CD4-positive, alpha-beta memory T cell (primary cell): ENCODE data around the gene PIGN. TPM values are rescaled to one million over a fixed set of nuclear protein-coding genes. Genes with fewer than 3 reads are reported as not detected.

Source experiments
- CTCF ChIA-PET: fragments of 350-600 bp; sonication (Branson Sonifier 250); formaldehyde crosslinking; loops from one replicate; lab custom pipeline; 2021; ENCODE audit warnings: inconsistent platforms; ENCODE audit not compliant: partially characterized antibody; lab: Charles Lee
- POLR2A ChIA-PET: fragments of 350-600 bp; sonication (Branson Sonifier 250); formaldehyde crosslinking; loops from one replicate; lab custom pipeline; 2021; ENCODE audit not compliant: partially characterized antibody; lab: Charles Lee
- DNase-seq, 5 donors: peaks; one replicate each; pipeline versions ENCODE4 v3.0.0 to v3.0.0-alpha.2; 2020 to 2022; ENCODE audit warnings: mixed read lengths in 1 of 5
- H3K27ac ChIP-seq: one replicate; pipeline ENCODE4 v1.7.0; 2013; ENCODE audit warnings: low read depth, low read length
- H3K27me3 ChIP-seq: 2 replicates; pipeline ENCODE4 v1.7.0; 2013; ENCODE audit warnings: mild to moderate bottlenecking, low read length, moderate library complexity; ENCODE audit not compliant: insufficient read depth
- H3K36me3 ChIP-seq: 2 replicates; pipeline ENCODE4 v1.7.0; 2013; ENCODE audit warnings: mild to moderate bottlenecking, low read length, moderate library complexity; ENCODE audit not compliant: insufficient read depth
- H3K4me1 ChIP-seq: 2 replicates; pipeline ENCODE4 v1.7.0; 2013; ENCODE audit warnings: mild to moderate bottlenecking, low read length, moderate library complexity; ENCODE audit not compliant: insufficient read depth
- H3K4me3 ChIP-seq, 2 donors: one replicate each; pipeline ENCODE4 v1.7.0; 2013; ENCODE audit warnings: low read length in 2 of 2, mild to moderate bottlenecking in 1 of 2
- H3K9me3 ChIP-seq, 2 donors: one replicate each; pipeline ENCODE4 v1.7.0; 2013; ENCODE audit warnings: low read length in 2 of 2, control low read depth in 1 of 2; ENCODE audit not compliant: control insufficient read depth in 1 of 2
- H3K27ac Mint-ChIP-seq, 7 donors: one replicate each; pipeline ENCODE4 v1.8.0; 2020 to 2021; ENCODE audit warnings: mixed read lengths in 7 of 7, mild to moderate bottlenecking in 6 of 7, inconsistent platforms in 3 of 7, moderate library complexity in 3 of 7
- H3K27me3 Mint-ChIP-seq, 2 donors: one replicate each; pipeline ENCODE4 v1.8.0; 2020 to 2021; ENCODE audit warnings: mixed read lengths in 2 of 2
- H3K36me3 Mint-ChIP-seq, 2 donors: one replicate each; pipeline ENCODE4 v1.8.0; 2020 to 2021; ENCODE audit warnings: mixed read lengths in 2 of 2, inconsistent platforms in 1 of 2, mild to moderate bottlenecking in 1 of 2
- H3K4me1 Mint-ChIP-seq, 4 donors: one replicate each; pipeline ENCODE4 v1.8.0; 2020 to 2021; ENCODE audit warnings: mixed read lengths in 4 of 4, mild to moderate bottlenecking in 1 of 4
- H3K4me3 Mint-ChIP-seq, 8 donors: one replicate each; pipeline ENCODE4 v1.8.0; 2020 to 2021; ENCODE audit warnings: mixed read lengths in 8 of 8, mild to moderate bottlenecking in 7 of 8, moderate library complexity in 6 of 8, inconsistent platforms in 3 of 8
- H3K9me3 Mint-ChIP-seq, 8 donors: one replicate each; pipeline ENCODE4 v1.8.0; 2020 to 2021; ENCODE audit warnings: mixed read lengths in 8 of 8, mild to moderate bottlenecking in 5 of 8, inconsistent platforms in 3 of 8, moderate library complexity in 1 of 8
- intact Hi-C: fragments of 100-400 bp; cut with micrococcal nuclease; formaldehyde crosslinking; loops from one replicate; pipeline ENCODE4 v1.15.1; 2023
- polyA plus RNA-seq, 2 donors: library from polyadenylated mRNA; unstranded; fragments of 300-500 nt; fragmentation: Illumina TruSeq; gene quantifications; one replicate each; pipeline ENCODE4 v1.2.3, GENCODE V29; 2021
- total RNA-seq, 2 experiments: library from RNA; stranded (reverse); gene quantifications; one replicate each; pipeline ENCODE4 v1.2.3, GENCODE V29; 2021

Gene PIGN
- total and polyA plus RNA-seq, 4 experiments from 2014 or later, result 12.9 to 31.0 (median 21.5) TPM

DNA sequence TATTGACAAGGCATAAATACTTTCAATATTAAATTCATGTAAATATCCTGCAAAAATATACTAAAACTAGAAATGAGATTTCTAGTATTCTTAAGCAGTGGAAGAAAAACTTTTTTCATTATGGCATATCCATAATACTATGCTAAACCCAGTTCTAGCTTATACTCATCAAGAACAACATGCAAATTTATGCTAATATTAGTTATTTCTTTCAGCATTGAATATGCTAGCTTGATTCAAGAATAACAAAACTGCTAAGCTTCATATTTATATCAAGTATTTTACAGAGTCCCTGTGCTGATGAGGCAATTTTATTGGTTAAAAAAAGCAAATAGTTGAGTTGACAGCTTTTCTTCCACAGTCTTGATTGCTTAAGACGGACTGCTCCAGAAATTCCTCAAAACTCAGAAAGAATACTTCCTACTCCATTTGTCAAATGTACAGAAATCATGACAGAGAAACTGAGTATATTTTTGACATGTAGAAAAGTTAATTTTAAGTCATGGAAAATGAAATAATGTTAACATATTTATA lies 105.0 kb downstream of the PIGN start:
- Histone ChIP-seq H3K36me3 (no peaks in the 10 kb centered on the region), H3K4me1 (no peaks in the 10 kb centered on the region), H3K9me3 (no peaks in the 10 kb centered on the region), H3K27me3 (no peaks in the 10 kb centered on the region), H3K4me3 (no peak overlapping the region), H3K27ac (no peak overlapping the region)
- Mint-ChIP-seq H3K4me1 (peaks cover 0 to 5% (median 2%) of the 10 kb centered on the region in 4 donors), H3K9me3 (peaks cover 0 to under 1% (median 0%) of the 10 kb centered on the region in 8 donors), H3K4me3 (no peak overlapping the region), H3K27ac (no peak overlapping the region), H3K27me3 (no peaks in the 10 kb centered on the region), H3K36me3 (peaks cover 12 to 29% of the 10 kb centered on the region in 2 donors)
- ChIA-PET POLR2A (no interaction called here), CTCF (no interaction called here)
- intact Hi-C loops, result no loop called here
- no peak for DNase-seq

DNA sequence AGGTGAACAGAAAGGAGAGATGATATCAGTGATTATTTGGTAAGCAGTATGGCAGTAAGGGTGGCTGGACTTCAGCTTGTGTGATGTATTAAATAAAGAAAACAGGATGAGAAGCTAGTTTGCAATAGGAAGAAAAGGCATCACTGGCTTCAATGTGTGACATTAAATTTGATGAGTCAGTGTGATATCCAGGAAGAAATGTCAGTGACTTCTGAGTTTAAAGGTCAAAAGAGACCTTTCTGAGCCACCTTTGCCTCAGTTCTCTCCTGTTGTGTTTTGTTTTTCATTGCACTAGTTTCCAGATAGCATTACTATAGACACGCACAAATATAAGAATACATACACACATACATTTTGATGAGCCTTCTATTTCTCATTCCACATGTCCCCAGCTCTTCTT lies 105.6 kb downstream of the PIGN start:
- H3K4me1 ChIP-seq, result no peaks in the 10 kb centered on the region
- no peak overlapping the region for H3K27ac ChIP-seq
- H3K4me3 ChIP-seq, result no peak overlapping the region
- H3K27me3 Mint-ChIP-seq, result no peaks in the 10 kb centered on the region
- H3K4me1 Mint-ChIP-seq, result no peaks in the 10 kb centered on the region
- H3K4me3 Mint-ChIP-seq, result no peak overlapping the region
- H3K9me3 Mint-ChIP-seq, result no peaks in the 10 kb centered on the region
- H3K27me3 ChIP-seq, result no peaks in the 10 kb centered on the region
- no peak overlapping the region for H3K27ac Mint-ChIP-seq
- CTCF ChIA-PET, result no interaction called here
- no peaks in the 10 kb centered on the region for H3K9me3 ChIP-seq
- no peak for DNase-seq
- intact Hi-C loops, result no loop called here
- POLR2A ChIA-PET, result no interaction called here
- H3K36me3 ChIP-seq, result no peaks in the 10 kb centered on the region
- peaks cover 8 to 24% of the 10 kb centered on the region in 2 donors for H3K36me3 Mint-ChIP-seq

DNA sequence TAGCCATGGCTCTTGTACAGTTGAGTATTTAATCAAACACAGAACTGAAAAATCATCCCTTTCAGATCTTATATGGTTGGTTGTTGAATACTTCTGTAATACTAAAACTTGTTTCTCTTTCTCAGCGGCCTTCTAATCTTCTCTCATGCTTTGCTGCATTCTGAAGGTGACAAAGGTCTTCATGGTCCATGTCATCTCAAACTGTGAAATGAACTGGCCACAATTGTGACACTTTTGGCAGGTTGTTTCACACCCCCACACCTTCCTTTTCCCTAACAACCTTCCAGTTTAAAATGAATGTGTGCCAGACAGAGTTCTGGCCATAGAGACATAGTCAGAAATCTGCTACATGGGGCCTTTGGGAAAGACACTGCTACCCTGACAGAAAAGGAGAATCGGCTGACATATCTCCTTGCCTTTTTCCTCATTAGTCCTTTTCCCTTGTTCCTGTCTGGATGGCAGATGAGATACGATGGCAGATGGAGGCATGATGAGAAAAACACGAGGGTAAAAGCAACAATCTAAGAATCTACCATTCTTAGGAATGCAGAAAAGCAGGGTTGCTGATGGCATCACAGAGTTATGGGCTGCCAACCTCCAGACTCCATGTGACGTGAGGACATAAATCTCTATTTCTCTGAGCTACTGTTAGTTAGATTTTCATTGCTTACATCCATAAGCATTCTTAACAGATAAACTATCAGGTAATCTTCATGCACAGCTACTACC lies 106.5 kb downstream of the PIGN start:
- no peaks in the 10 kb centered on the region for H3K36me3 ChIP-seq
- no peak for DNase-seq
- H3K27ac Mint-ChIP-seq, result no peak overlapping the region
- H3K4me3 Mint-ChIP-seq, result no peak overlapping the region
- ChIA-PET POLR2A (no interaction called here), CTCF (no interaction called here)
- H3K4me3 ChIP-seq, result no peak overlapping the region
- H3K9me3 ChIP-seq, result no peaks in the 10 kb centered on the region
- intact Hi-C loops, result no loop called here
- H3K27me3 ChIP-seq, result no peaks in the 10 kb centered on the region
- H3K36me3 Mint-ChIP-seq, result peaks cover 2 to 15% of the 10 kb centered on the region in 2 donors
- H3K4me1 ChIP-seq, result no peaks in the 10 kb centered on the region
- no peak overlapping the region for H3K27ac ChIP-seq
- no peaks in the 10 kb centered on the region for H3K4me1 Mint-ChIP-seq
- no peaks in the 10 kb centered on the region for H3K9me3 Mint-ChIP-seq
- H3K27me3 Mint-ChIP-seq, result no peaks in the 10 kb centered on the region

DNA sequence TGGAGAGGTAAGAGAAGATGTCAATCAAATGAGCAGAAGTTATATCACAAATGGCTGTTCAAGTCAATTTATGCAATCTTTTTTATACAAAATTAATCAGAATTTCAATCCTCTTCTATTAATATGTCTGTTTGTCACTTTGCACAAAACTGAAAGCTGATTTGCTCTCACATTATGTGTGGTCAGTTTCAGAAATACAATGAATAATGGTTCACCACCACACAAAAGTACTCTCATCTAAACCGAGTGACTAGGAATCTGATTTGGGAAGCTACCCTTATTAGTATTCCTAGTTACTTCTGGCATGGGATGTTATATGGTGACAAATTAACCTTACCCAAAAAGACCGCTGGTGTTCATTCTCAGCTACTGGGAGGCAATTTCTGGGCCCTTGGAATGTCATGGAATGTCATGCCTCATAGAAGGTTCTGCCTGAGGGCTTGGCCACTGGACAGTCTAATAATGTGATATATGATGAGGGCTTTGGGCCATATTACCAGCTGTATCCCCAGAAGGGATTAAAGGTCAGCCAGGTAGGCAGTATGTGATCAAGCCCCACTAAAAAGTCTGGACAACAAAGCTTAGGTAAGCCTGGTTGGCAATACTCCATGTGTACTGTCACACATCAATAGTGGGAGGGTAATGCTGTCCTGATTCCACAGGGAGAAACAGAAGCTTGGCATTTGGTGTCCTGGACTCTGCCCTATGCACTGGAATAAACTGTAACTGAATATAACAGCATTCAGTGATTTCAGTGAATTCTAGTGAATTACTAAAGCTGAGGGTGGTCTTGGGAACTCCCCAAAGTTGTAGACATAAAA lies 113.2 kb downstream of the PIGN start:
- no peak overlapping the region for H3K4me3 Mint-ChIP-seq
- Histone ChIP-seq H3K36me3 (no peaks in the 10 kb centered on the region), H3K4me1 (no peaks in the 10 kb centered on the region), H3K27ac (no peak overlapping the region), H3K27me3 (no peaks in the 10 kb centered on the region), H3K9me3 (no peaks in the 10 kb centered on the region), H3K4me3 (no peak overlapping the region)
- no peaks in the 10 kb centered on the region for H3K9me3 Mint-ChIP-seq
- POLR2A ChIA-PET, result no interaction called here
- no peaks in the 10 kb centered on the region for H3K27me3 Mint-ChIP-seq
- peaks cover 16 to 30% of the 10 kb centered on the region in 2 donors for H3K36me3 Mint-ChIP-seq
- H3K27ac Mint-ChIP-seq, result no peak overlapping the region
- intact Hi-C loops, result no loop called here
- CTCF ChIA-PET, result no interaction called here
- DNase-seq, result peak in 1 of 5 donors; percentile 22
- no peaks in the 10 kb centered on the region for H3K4me1 Mint-ChIP-seq

DNA sequence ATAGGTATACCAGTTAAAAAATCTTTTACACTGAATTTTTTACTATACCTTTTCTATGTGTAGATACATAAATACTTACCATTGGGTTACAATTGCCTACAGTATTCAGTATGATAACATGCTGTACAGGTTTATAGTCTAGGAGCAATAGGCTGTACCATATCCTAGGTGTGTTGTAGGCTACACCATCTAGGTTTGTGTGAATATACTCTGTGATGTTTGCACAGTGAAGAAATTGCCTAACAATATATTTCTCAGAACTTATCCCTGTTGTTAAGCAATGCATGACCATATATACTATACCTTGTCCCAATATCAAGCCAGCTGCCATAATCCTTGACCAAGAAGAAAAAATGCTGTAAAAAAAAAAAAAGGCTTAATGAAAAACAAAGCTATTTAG lies 114.5 kb downstream of the PIGN start:
- H3K9me3 Mint-ChIP-seq, result no peaks in the 10 kb centered on the region
- H3K27ac Mint-ChIP-seq, result no peak overlapping the region
- H3K27me3 Mint-ChIP-seq, result no peaks in the 10 kb centered on the region
- no peak for DNase-seq
- H3K4me1 ChIP-seq, result no peaks in the 10 kb centered on the region
- H3K27ac ChIP-seq, result no peak overlapping the region
- H3K27me3 ChIP-seq, result no peaks in the 10 kb centered on the region
- no peaks in the 10 kb centered on the region for H3K9me3 ChIP-seq
- CTCF ChIA-PET, result no interaction called here
- intact Hi-C loops, result no loop called here
- no peak overlapping the region for H3K4me3 ChIP-seq
- no peak overlapping the region for H3K4me3 Mint-ChIP-seq
- POLR2A ChIA-PET, result no interaction called here
- no peaks in the 10 kb centered on the region for H3K36me3 ChIP-seq
- H3K4me1 Mint-ChIP-seq, result no peaks in the 10 kb centered on the region
- peaks cover 28 to 33% of the 10 kb centered on the region in 2 donors for H3K36me3 Mint-ChIP-seq

DNA sequence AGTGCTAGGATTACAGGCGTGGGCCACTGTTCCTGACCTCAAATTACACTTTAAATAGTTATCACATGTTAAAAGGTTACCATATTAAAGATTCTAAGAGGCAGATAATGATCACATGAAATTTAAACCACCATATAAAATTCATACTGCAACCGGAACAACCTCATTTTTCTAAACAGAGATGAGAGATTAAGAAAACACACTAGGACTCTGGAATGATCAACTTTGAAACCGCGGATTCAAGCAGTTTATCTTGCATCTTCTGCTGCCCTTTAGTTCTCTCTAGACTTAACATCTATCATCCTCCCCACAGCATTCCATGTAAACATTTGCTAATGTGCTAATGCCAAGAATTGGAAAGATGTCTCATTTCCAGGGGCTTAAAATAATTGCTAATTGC lies 115.8 kb downstream of the PIGN start:
- Mint-ChIP-seq H3K4me3 (no peak overlapping the region), H3K9me3 (no peaks in the 10 kb centered on the region), H3K4me1 (no peaks in the 10 kb centered on the region), H3K27me3 (no peaks in the 10 kb centered on the region), H3K27ac (no peak overlapping the region), H3K36me3 (peaks cover 33 to 40% of the 10 kb centered on the region in 2 donors)
- H3K36me3 ChIP-seq, result no peaks in the 10 kb centered on the region
- H3K4me1 ChIP-seq, result no peaks in the 10 kb centered on the region
- CTCF ChIA-PET, result no interaction called here
- intact Hi-C loops, result no loop called here
- DNase-seq, result no peak
- no peaks in the 10 kb centered on the region for H3K9me3 ChIP-seq
- H3K27me3 ChIP-seq, result no peaks in the 10 kb centered on the region
- H3K4me3 ChIP-seq, result no peak overlapping the region
- H3K27ac ChIP-seq, result no peak overlapping the region
- POLR2A ChIA-PET, result no interaction called here

DNA sequence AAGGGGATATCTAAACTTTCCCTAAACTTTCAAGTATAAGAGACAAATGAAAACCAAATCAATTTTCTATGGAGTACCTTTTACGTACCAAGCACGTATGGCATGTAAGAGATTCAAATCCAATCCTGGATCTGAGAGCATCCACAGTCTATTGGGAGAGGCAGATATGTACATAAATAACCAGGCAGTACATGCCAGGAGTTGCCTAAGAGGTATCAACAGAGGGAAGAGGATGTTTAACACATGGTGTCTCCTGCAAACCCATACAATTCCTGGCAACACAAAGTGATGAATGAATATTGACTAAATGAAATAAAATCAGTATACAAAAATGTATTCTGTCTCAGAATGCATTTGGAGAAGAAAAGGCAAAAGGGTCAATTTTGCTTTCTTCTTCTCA lies 116.6 kb downstream of the PIGN start:
- Mint-ChIP-seq H3K9me3 (no peaks in the 10 kb centered on the region), H3K27ac (no peak overlapping the region), H3K4me3 (no peak overlapping the region), H3K4me1 (no peaks in the 10 kb centered on the region), H3K36me3 (peaks cover 33 to 40% of the 10 kb centered on the region in 2 donors), H3K27me3 (no peaks in the 10 kb centered on the region)
- H3K27ac ChIP-seq, result no peak overlapping the region
- no peaks in the 10 kb centered on the region for H3K9me3 ChIP-seq
- H3K36me3 ChIP-seq, result no peaks in the 10 kb centered on the region
- H3K4me3 ChIP-seq, result no peak overlapping the region
- no peak for DNase-seq
- CTCF ChIA-PET, result no interaction called here
- POLR2A ChIA-PET, result no interaction called here
- no peaks in the 10 kb centered on the region for H3K27me3 ChIP-seq
- intact Hi-C loops, result no loop called here
- H3K4me1 ChIP-seq, result no peaks in the 10 kb centered on the region
